ENCODE measurements around the gene ARHGAP29.

Gene ARHGAP29

GRCh38 chr1:94236013-94236491, 1.3 kb downstream of the ARHGAP29 start:
- DNase-seq (ENCODE audit: low read depth) = no peak

GRCh38 chr1:94235189-94236012, 2.0 kb downstream of the ARHGAP29 start:
- no peak for DNase-seq (ENCODE audit: low read depth)

- no peak for DNase-seq (ENCODE audit: low read depth)
Measured at GRCh38 chr1:94234615-94235014, 2.8 kb downstream of the ARHGAP29 start.

- no peak for DNase-seq (ENCODE audit: low read depth)
Measured at GRCh38 chr1:94231746-94232145, 5.6 kb downstream of the ARHGAP29 start.

- no peak for DNase-seq (ENCODE audit: low read depth)
Measured at GRCh38 chr1:94230920-94231319, 6.5 kb downstream of the ARHGAP29 start.

- DNase-seq (ENCODE audit: low read depth) = no peak
Measured at GRCh38 chr1:94228640-94229375, 8.6 kb downstream of the ARHGAP29 start.

- no peak for DNase-seq (ENCODE audit: low read depth)
Measured at GRCh38 chr1:94227624-94228023, 9.8 kb downstream of the ARHGAP29 start.

GRCh38 chr1:94225845-94226244, 11.5 kb downstream of the ARHGAP29 start:
- DNase-seq (ENCODE audit: low read depth) = no peak

GRCh38 chr1:94218332-94218731, 19.1 kb downstream of the ARHGAP29 start:
- DNase-seq (ENCODE audit: low read depth) = no peak

- no peak for DNase-seq (ENCODE audit: low read depth)
Measured at GRCh38 chr1:94215955-94216354, 21.4 kb downstream of the ARHGAP29 start.

- no peak for DNase-seq (ENCODE audit: low read depth)
Measured at GRCh38 chr1:94209982-94210381, 27.4 kb downstream of the ARHGAP29 start.

GRCh38 chr1:94209425-94209824, 28.0 kb downstream of the ARHGAP29 start:
- DNase-seq (ENCODE audit: low read depth) = no peak

GRCh38 chr1:94207695-94208094, 29.7 kb downstream of the ARHGAP29 start:
- no peak for DNase-seq (ENCODE audit: low read depth)

- DNase-seq (ENCODE audit: low read depth) = no peak
Measured at GRCh38 chr1:94205639-94206038, 31.7 kb downstream of the ARHGAP29 start.

- no peak for DNase-seq (ENCODE audit: low read depth)
Measured at GRCh38 chr1:94202241-94202640, 35.1 kb downstream of the ARHGAP29 start.

- no peak for DNase-seq (ENCODE audit: low read depth)
Measured at GRCh38 chr1:94199398-94199797, 38.0 kb downstream of the ARHGAP29 start.

GRCh38 chr1:94194079-94194865, 43.1 kb downstream of the ARHGAP29 start:
- DNase-seq (ENCODE audit: low read depth) = no peak

- no peak for DNase-seq (ENCODE audit: low read depth)
Measured at GRCh38 chr1:94193128-94193527, 44.3 kb downstream of the ARHGAP29 start.

GRCh38 chr1:94191216-94191615, 46.2 kb downstream of the ARHGAP29 start:
- no peak for DNase-seq (ENCODE audit: low read depth)

- DNase-seq (ENCODE audit: low read depth) = no peak
Measured at GRCh38 chr1:94186946-94187345, 50.4 kb downstream of the ARHGAP29 start.

- DNase-seq (ENCODE audit: low read depth) = no peak
Measured at GRCh38 chr1:94183197-94183815, 54.1 kb downstream of the ARHGAP29 start.

- DNase-seq (ENCODE audit: low read depth) = no peak
Measured at GRCh38 chr1:94182191-94182590, 55.2 kb downstream of the ARHGAP29 start.

Data from activated T-helper 1 cell treated with Interleukin-2 at 50 U/mL for 16 hours (primary cell).